A673 (cell line): ENCODE results near the gene CTNNA3. TPM values are rescaled to one million over a fixed set of nuclear protein-coding genes. Genes with fewer than 3 reads are reported as not detected.

ENCODE experiments used
- BruUV-seq: library from RNA; stranded (reverse); fragments of 400-500 nt; replicated peaks from 2 replicates; lab custom pipeline; 2021; lab: Mats Ljungman, UMichigan
- CTCF ChIA-PET: fragments of 300-600 bp; sonication (Branson Sonifier 250); formaldehyde crosslinking; loops from one replicate; lab custom pipeline; 2022; ENCODE audit warnings: antibody characterized with exemption; lab: Charles Lee
- POLR2A ChIA-PET: fragments of 300-600 bp; sonication (Branson Sonifier 250); formaldehyde crosslinking; loops from one replicate; lab custom pipeline; 2022; ENCODE audit warnings: antibody characterized with exemption; ENCODE audit not compliant: low non-redundant PET; lab: Charles Lee
- DNase-seq: peaks from one replicate; pipeline ENCODE4 v3.0.0-alpha.2; 2015; ENCODE audit warnings: low spot score
- H3K27ac ChIP-seq: fragments of 200-600 bp; sonication (generic); 2 replicates; pipeline ENCODE4 v1.5.1; 2016; ENCODE audit warnings: mixed run types, low read depth, mild to moderate bottlenecking, mixed read lengths, antibody characterized with exemption, low read length; ENCODE audit not compliant: poor library complexity, severe bottlenecking
- H3K27me3 ChIP-seq: fragments of 200-600 bp; sonication (generic); replicated peaks from 2 replicates; pipeline ENCODE4 v1.6.1; 2017; ENCODE audit warnings: mixed run types, low read depth, mild to moderate bottlenecking, mixed read lengths, antibody characterized with exemption, low read length; ENCODE audit not compliant: insufficient read depth, poor library complexity
- H3K36me3 ChIP-seq: fragments of 200-600 bp; sonication (generic); 2 replicates; pipeline ENCODE4 v1.6.1; 2016; ENCODE audit warnings: mixed run types, mild to moderate bottlenecking, mixed read lengths, antibody characterized with exemption, low read length; ENCODE audit not compliant: insufficient read depth, poor library complexity, severe bottlenecking
- H3K4me1 ChIP-seq: fragments of 200-600 bp; sonication (generic); 2 replicates; pipeline ENCODE4 v1.6.1; 2017; ENCODE audit warnings: mixed run types, mild to moderate bottlenecking, mixed read lengths, antibody characterized with exemption, low read length; ENCODE audit not compliant: insufficient read depth, poor library complexity, severe bottlenecking
- H3K4me3 ChIP-seq: fragments of 200-600 bp; sonication (generic); 2 replicates; pipeline ENCODE4 v1.5.1; 2016; ENCODE audit warnings: low read depth, mixed run types, mild to moderate bottlenecking, mixed read lengths, low read length; ENCODE audit not compliant: poor library complexity, severe bottlenecking
- H3K9me3 ChIP-seq: fragments of 200-600 bp; sonication (generic); 2 replicates; pipeline ENCODE4 v1.6.1; 2016; ENCODE audit warnings: mixed run types, low read depth, mild to moderate bottlenecking, mixed read lengths, antibody characterized with exemption, low read length; ENCODE audit not compliant: poor library complexity, severe bottlenecking
- EZH2 ChIP-seq: fragments of 200-600 bp; sonication (generic); IDR thresholded peaks from 2 replicates; pipeline ENCODE4 v1.6.1; 2017; ENCODE audit warnings: borderline replicate concordance, low read depth, mild to moderate bottlenecking, mixed read lengths, antibody characterized with exemption, low read length; ENCODE audit not compliant: poor library complexity, severe bottlenecking
- intact Hi-C: fragments of 100-400 bp; cut with micrococcal nuclease; formaldehyde crosslinking; loops from one replicate; pipeline ENCODE4 v1.10.0; 2022; ENCODE audit not compliant: unreplicated experiment
- total RNA-seq: library from RNA; stranded (reverse); gene quantifications from 2 replicates; pipeline ENCODE4 v1.2.3, GENCODE V29; 2021
- TF ChIP-seq, protein P1 (sequence below): fragments of 300-800, 200-600 bp; sonication (generic); conservative IDR thresholded peaks from 2 replicates; pipeline ENCODE4 v1.5.1; 2017; ENCODE audit warnings: low read depth, mild to moderate bottlenecking, antibody characterized with exemption, low read length, moderate library complexity, mixed read lengths

The CTNNA3 gene
- total RNA-seq, 1 experiment from 2014 or later: not detected

DNA sequence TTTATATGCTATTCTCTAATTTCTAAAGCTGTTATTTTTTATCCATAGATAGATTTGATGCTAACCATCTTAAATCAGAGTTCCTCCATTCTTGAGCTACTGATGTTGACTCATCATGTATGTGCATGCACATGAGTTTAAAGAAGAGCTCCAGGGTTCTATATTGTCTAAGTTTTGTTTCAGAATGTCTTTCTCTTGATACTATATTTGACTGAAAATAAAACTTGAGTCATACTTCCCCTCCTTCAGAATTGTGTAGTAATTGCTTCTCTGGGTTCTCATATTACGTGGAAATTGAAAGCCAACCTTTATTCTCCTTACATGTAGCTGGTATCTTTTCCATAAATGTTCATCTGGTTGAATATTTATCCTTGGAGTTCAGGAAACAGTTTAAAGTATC, 680.8 kb downstream of the CTNNA3 start:
- no peak for DNase-seq
- H3K4me1 ChIP-seq: no peaks in the 10 kb centered on the region
- H3K4me3 ChIP-seq: no peak overlapping the region
- ChIA-PET POLR2A (no interaction called here), CTCF (no interaction called here)
- no peaks in the 10 kb centered on the region for H3K9me3 ChIP-seq
- no peak overlapping the region for H3K27ac ChIP-seq
- no peak for TF ChIP-seq EZH2
- TF ChIP-seq, protein P1, sequence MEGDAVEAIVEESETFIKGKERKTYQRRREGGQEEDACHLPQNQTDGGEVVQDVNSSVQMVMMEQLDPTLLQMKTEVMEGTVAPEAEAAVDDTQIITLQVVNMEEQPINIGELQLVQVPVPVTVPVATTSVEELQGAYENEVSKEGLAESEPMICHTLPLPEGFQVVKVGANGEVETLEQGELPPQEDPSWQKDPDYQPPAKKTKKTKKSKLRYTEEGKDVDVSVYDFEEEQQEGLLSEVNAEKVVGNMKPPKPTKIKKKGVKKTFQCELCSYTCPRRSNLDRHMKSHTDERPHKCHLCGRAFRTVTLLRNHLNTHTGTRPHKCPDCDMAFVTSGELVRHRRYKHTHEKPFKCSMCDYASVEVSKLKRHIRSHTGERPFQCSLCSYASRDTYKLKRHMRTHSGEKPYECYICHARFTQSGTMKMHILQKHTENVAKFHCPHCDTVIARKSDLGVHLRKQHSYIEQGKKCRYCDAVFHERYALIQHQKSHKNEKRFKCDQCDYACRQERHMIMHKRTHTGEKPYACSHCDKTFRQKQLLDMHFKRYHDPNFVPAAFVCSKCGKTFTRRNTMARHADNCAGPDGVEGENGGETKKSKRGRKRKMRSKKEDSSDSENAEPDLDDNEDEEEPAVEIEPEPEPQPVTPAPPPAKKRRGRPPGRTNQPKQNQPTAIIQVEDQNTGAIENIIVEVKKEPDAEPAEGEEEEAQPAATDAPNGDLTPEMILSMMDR: no peak
- H3K36me3 ChIP-seq: no peaks in the 10 kb centered on the region
- H3K27me3 ChIP-seq: no peaks in the 10 kb centered on the region
- no TSS peak for BruUV-seq
- intact Hi-C loops: no loop called here

- Histone ChIP-seq H3K36me3 (no peaks in the 10 kb centered on the region), H3K4me1 (no peaks in the 10 kb centered on the region), H3K4me3 (no peak overlapping the region), H3K27me3 (no peaks in the 10 kb centered on the region), H3K9me3 (no peaks in the 10 kb centered on the region), H3K27ac (no peak overlapping the region)
- ChIA-PET CTCF (no interaction called here), POLR2A (no interaction called here)
- intact Hi-C loops: no loop called here
- DNase-seq: no peak
- TF ChIP-seq, protein P1: no peak
- no peak for TF ChIP-seq EZH2
- no TSS peak for BruUV-seq
Measured at GRCh38 chr10:67011981-67012380, 684.0 kb downstream of the CTNNA3 start.

- Histone ChIP-seq H3K27ac (no peak overlapping the region), H3K9me3 (no peaks in the 10 kb centered on the region), H3K4me1 (no peaks in the 10 kb centered on the region), H3K36me3 (no peaks in the 10 kb centered on the region), H3K27me3 (no peaks in the 10 kb centered on the region), H3K4me3 (no peak overlapping the region)
- no TSS peak for BruUV-seq
- POLR2A ChIA-PET: no interaction called here
- CTCF ChIA-PET: no interaction called here
- DNase-seq: no peak
- no peak for TF ChIP-seq EZH2
- TF ChIP-seq, protein P1: no peak
- intact Hi-C loops: no loop called here
Measured at GRCh38 chr10:67011480-67011879, 684.5 kb downstream of the CTNNA3 start.
